HG03135 (cell line): Measurements from ENCODE around the gene C2orf74.
"Not testable (repeated sequence)": the region's sequence is repeated elsewhere in the genome, so short reads cannot be mapped to it uniquely, and the experiment has no call there.

Source experiments
- ATAC-seq: cut with Tn5 transposase; IDR thresholded peaks from one replicate; pipeline ENCODE4 v1.9.1; 2021; ENCODE audit warnings: mild to moderate bottlenecking, moderate library complexity; ENCODE audit not compliant: unreplicated experiment

Gene C2orf74

GRCh38 chr2:61161888-61162287 is at the start of gene C2orf74:
Gene C2orf74 (plus strand): TSS chr2:61162188. CDS start chr2:61162515, 327 bp downstream.
- no peak for ATAC-seq

GRCh38 chr2:61114147-61114546 is 47.8 kb upstream of the C2orf74 start:
- ATAC-seq, result no peak

- no peak for ATAC-seq
Measured at GRCh38 chr2:61116302-61116701, 45.7 kb upstream of the C2orf74 start.

DNA sequence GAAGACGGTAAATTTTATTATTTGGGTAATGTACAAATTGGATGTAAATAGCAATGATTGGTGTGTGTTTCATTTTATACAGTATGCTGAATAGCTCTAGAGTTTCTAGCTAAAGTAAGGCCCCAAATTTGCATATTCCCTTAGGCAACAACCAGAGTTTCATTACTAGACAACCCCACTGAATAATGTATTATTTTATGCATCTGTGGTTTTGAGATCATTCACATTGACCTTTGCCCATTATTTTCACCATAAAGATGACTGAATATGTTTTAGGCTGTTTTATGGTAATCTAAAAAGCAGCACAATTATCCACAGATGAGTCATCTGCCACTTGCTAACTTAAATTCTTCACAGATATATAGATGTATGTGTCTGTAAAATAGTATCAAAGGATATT is 44.5 kb upstream of the C2orf74 start:
- ATAC-seq, result no peak

GRCh38 chr2:61125123-61125710 is 36.8 kb upstream of the C2orf74 start:
- ATAC-seq, result no peak

- no peak for ATAC-seq
Measured at GRCh38 chr2:61125798-61126197, 36.2 kb upstream of the C2orf74 start.

DNA sequence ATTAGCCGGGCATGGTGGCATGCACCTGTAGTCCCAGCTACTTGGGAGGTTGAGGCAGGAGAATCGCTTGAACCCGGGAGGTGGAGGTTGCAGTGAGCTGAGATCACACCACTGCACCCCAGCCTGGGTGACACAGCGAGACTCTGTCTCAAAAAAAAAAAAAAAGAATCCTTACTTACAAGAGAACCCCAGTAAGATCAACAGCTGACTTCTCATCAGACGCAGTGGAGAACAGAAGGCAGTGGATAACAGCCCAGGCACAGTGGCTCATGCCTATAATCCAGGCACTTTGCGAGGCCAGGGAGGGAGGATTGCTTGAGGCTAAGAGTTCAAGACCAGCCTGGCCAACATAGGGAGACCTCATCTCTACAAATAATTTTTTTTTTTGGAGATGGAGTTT is 33.9 kb upstream of the C2orf74 start:
- ATAC-seq, result not testable (repeated sequence)

GRCh38 chr2:61134141-61134540 is 27.8 kb upstream of the C2orf74 start:
- no peak for ATAC-seq

DNA sequence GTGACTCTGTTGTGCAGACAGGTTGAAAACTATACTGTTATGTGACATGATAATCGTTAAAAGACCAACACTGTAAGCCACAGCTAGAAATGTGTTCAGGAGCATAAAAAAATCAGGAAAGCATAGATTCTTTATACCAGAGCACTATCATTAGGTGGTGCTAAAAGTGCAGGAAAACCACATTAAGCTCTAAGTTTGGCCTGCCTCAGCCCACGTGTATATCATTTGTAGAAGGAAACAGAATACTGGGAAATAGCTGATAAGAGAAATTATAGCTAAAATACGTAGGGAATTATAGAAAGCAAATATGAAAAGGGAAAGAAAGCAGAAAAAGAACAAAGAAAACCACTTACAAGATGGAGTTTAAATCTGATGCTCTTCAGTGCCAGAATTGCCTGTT is 26.5 kb upstream of the C2orf74 start:
- no peak for ATAC-seq

DNA sequence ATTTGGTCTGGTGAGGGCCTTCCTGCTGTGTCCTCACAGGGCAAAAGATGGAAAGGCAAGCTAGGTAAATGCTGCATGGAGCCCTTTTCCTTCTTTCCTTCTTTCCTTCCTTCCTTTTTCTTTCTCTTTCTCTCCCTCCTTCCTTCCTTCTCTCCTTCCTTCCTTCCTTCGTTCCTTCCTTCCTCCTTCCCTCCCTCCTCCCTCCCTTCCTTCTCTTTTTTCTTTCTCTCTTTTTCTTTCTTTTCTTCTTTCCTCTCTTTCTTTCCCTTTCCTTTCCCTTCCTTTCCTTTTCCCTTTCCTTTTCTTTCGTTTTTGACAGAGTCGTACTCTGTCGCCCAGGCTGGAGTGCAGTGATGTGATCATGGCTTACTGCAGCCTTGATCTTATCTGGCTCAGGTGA is 23.1 kb upstream of the C2orf74 start:
- ATAC-seq, result no peak

- no peak for ATAC-seq
Measured at GRCh38 chr2:61141151-61141550, 20.8 kb upstream of the C2orf74 start.

- ATAC-seq, result peak; percentile 93
Measured at GRCh38 chr2:61144697-61145268, 17.2 kb upstream of the C2orf74 start.

DNA sequence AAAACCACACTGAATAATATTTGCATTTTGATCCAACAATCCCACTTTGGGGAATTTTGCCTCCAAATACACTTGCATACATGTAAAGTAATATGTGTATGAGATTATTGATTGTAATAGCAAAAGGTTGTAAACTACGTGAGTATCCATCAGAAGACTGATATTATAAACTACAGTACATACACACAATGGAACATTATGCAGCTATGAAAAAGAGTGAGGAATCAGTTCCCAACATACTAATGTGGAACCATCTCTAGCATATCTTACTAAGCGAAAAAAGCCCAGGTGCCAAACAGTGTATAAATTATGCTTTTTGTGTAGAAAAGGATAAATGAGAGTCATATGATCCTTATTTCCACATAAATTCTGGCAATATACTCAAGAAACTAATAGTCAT is 16.0 kb upstream of the C2orf74 start:
- no peak for ATAC-seq

- not testable (repeated sequence) for ATAC-seq
Measured at GRCh38 chr2:61148091-61148490, 13.9 kb upstream of the C2orf74 start.

DNA sequence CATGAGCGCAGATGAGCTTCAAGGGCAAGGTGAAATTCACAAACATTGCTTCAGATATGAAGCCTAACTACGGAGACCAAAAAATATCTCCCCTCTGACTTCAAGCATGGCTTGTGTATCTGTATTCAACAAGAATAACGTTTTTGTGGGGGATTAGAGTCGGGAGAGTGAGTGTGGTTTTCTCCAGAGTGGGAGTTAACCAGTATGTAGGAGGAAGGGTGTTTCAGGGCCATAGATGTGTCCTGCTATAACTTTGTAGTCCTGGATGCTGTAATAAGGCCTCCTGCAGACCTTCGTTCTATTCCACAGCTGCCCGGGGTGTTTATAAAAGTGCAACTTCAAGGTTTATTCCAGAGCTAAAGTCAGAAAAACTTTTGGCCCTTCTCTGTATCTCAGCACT is 12.9 kb upstream of the C2orf74 start:
- ATAC-seq, result no peak

- no peak for ATAC-seq
Measured at GRCh38 chr2:61151436-61151835, 10.6 kb upstream of the C2orf74 start.

DNA sequence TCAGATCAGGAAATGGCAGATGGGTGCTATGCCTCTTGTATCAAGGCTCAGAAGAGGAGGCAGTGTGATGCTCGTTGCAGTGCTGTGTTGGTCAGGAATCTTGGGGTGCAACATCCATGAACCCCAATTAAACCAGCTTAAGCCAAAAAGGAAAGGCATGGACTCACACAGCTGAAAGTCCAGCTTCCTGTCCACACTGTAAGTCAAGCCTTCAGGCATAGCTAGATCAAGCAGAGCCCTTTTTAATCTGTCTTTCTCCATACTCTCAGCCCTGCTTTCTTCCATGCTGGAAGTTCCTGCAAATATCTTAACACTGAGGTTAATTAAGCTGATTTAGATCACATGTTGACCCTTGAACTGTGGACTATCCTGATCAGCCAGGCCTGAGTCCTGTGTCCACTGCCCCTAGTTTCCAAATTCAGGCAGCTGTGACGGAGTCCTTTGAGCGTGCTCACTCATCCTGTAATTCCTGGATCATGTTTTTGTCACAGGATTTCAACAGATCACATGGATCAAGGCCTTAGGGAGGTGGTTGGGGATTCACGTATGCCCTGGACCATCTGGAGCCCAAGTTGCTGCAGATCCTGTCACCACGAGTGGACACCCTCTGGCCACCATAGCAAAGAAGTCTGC is 4.5 kb upstream of the C2orf74 start:
- no peak for ATAC-seq

- ATAC-seq, result no peak
Measured at GRCh38 chr2:61158356-61158955, 3.5 kb upstream of the C2orf74 start.

DNA sequence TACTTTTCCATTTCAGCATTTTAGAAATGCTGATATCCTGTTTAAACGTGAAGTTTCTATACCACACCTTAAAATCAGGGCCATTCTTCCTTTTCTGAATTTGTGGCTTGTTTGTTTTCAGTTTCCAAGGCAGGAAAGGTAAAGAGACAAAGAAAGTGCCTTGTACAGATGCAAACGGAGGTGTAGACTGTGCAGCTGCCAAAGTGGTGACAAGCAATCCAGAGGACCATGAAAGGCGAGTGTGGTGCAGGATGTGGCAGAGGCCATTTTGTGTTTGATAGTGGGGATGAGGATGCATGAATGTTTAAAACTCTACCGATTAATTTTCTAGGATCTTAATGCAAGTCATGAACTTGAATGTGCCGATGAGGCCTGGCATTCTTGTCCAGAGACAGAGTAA is 733 bp downstream of the C2orf74 start:
- ATAC-seq, result no peak

GRCh38 chr2:61165082-61165481 is 3.1 kb downstream of the C2orf74 start:
- ATAC-seq, result not testable (repeated sequence)

- ATAC-seq, result no peak
Measured at GRCh38 chr2:61165946-61166345, 4.0 kb downstream of the C2orf74 start.

DNA sequence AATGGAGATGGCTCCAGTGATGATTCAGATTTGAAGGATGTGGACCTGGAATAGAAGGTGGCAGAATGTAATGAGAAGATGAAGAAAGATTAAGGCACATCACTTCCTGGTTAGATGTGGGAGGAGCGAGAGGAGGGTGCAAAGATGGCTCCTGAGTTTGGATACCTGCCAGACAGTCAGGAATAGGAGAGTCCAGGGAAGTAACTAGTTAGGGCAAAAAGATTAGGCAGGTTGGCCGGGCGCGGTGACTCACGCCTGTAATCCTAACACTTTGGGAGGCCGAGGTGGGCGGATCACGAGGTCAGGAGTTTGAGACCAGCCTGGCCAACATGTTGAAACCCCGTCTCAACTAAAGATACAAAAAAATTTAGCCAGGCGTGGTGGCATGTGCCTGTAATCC is 5.6 kb downstream of the C2orf74 start:
- ATAC-seq, result no peak
